CD4-positive, alpha-beta T cell (primary cell): ENCODE measurements around the gene HTT-AS. TPM values are rescaled to one million over a fixed set of nuclear protein-coding genes. Genes with fewer than 3 reads are reported as not detected.

Source experiments
- ATAC-seq: fragments of 200-7000 bp; cut with Tn5 transposase; one replicate; pipeline ENCODE4 v1.10.0; 2022; ENCODE audit warnings: mild to moderate bottlenecking; ENCODE audit not compliant: poor library complexity
- CTCF ChIA-PET: fragments of 350-600 bp; sonication (Branson Sonifier 250); formaldehyde crosslinking; loops from one replicate; lab custom pipeline; 2021; ENCODE audit warnings: antibody characterized with exemption, inconsistent platforms; lab: Charles Lee
- POLR2A ChIA-PET: fragments of 350-600 bp; sonication (Branson Sonifier 250); formaldehyde crosslinking; loops from one replicate; lab custom pipeline; 2021; ENCODE audit warnings: antibody characterized with exemption, inconsistent platforms; lab: Charles Lee
- DNase-seq, 14 experiments: peaks; one replicate each; pipeline ENCODE4 v3.0.0-alpha.2; 2013 to 2020; ENCODE audit warnings: mixed read lengths in 2 of 14
- H3K27ac ChIP-seq, 2 donors: one replicate each; pipeline versions ENCODE4 v1.5.1 to v1.7.0; 2013; ENCODE audit warnings: low read length in 2 of 2, low read depth in 1 of 2, mild to moderate bottlenecking in 1 of 2
- H3K27me3 ChIP-seq, 2 experiments: 1 replicate in 1 of 2; 2 replicates in 1 of 2; pipeline versions ENCODE4 v1.6.1 to v1.7.0; 2013; ENCODE audit warnings: low read length in 2 of 2, control low read depth in 1 of 2, mild to moderate bottlenecking in 1 of 2, moderate library complexity in 1 of 2; ENCODE audit not compliant: insufficient read depth in 2 of 2, control insufficient read depth in 1 of 2
- H3K36me3 ChIP-seq: one replicate; pipeline ENCODE4 v1.6.1; 2013; ENCODE audit warnings: low read length, control low read depth; ENCODE audit not compliant: insufficient read depth
- H3K4me1 ChIP-seq: one replicate; pipeline ENCODE4 v1.6.1; 2013; ENCODE audit warnings: low read length, control low read depth; ENCODE audit not compliant: insufficient read depth
- H3K4me3 ChIP-seq: one replicate; pipeline ENCODE4 v1.5.1; 2013; ENCODE audit warnings: mild to moderate bottlenecking, low read length, moderate library complexity
- H3K9me3 ChIP-seq, 2 experiments: 1 replicate in 1 of 2; 2 replicates in 1 of 2; pipeline versions ENCODE4 v1.6.1 to v1.7.0; 2013; ENCODE audit warnings: low read length in 2 of 2, mild to moderate bottlenecking in 2 of 2, control low read depth in 1 of 2, moderate library complexity in 1 of 2; ENCODE audit not compliant: control insufficient read depth in 1 of 2, insufficient read depth in 1 of 2
- H3K27ac Mint-ChIP-seq: one replicate; pipeline ENCODE4 v1.8.0; 2020; ENCODE audit warnings: mixed read lengths
- H3K27me3 Mint-ChIP-seq: one replicate; pipeline ENCODE4 v1.8.0; 2021; ENCODE audit warnings: mixed read lengths
- H3K36me3 Mint-ChIP-seq: one replicate; pipeline ENCODE4 v1.8.0; 2021; ENCODE audit warnings: low read depth, mixed read lengths
- H3K4me1 Mint-ChIP-seq: one replicate; pipeline ENCODE4 v1.8.0; 2021; ENCODE audit warnings: low read depth, mixed read lengths
- H3K4me3 Mint-ChIP-seq: one replicate; pipeline ENCODE4 v1.8.0; 2020; ENCODE audit warnings: mild to moderate bottlenecking, mixed read lengths
- H3K9me3 Mint-ChIP-seq: one replicate; pipeline ENCODE4 v1.8.0; 2020; ENCODE audit warnings: mixed read lengths
- intact Hi-C, 2 experiments: fragments of 100-400 bp; cut with DNase I in 1 of 2; cut with micrococcal nuclease in 1 of 2; formaldehyde crosslinking; loops; one replicate each; pipeline versions ENCODE4 v1.15.1 to v1.9.0; 2023 to 2025; cut with DNase I, micrococcal nuclease
- total RNA-seq, 174 experiments: library from RNA in 2 of 174; stranded (reverse) in 2 of 174; gene quantifications; one replicate each; pipeline ENCODE4 v1.2.3 and lab custom pipeline; 2021 to 2026
- TF ChIP-seq, protein P1 (sequence below): fragments of 200-600 bp; IDR thresholded peaks from one replicate; pipeline ENCODE4 v1.8.0; 2022; ENCODE audit warnings: antibody characterized with exemption, mild to moderate bottlenecking

Gene HTT-AS
- total RNA-seq, 2 experiments from 2014 or later = not detected

DNA sequence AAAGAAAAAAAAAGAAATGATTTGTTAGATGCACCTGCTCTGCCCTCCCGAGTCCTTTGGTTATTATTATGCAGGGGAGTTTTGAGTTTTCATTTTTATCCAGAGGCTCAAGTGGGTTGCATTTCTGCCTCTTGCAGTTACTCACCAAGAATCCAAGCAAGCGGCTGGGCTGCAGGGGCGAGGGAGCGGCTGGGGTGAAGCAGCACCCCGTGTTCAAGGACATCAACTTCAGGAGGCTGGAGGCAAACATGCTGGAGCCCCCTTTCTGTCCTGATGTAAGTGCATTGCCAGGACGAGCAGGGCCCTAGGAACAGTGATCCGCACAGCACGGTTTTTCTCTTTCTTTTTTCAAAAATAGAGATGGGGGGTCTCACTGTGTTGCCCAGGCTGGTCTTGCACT is 39.1 kb downstream of the HTT-AS start:
- peaks cover 12% of the 10 kb centered on the region for H3K27me3 Mint-ChIP-seq
- TF ChIP-seq, protein P1, sequence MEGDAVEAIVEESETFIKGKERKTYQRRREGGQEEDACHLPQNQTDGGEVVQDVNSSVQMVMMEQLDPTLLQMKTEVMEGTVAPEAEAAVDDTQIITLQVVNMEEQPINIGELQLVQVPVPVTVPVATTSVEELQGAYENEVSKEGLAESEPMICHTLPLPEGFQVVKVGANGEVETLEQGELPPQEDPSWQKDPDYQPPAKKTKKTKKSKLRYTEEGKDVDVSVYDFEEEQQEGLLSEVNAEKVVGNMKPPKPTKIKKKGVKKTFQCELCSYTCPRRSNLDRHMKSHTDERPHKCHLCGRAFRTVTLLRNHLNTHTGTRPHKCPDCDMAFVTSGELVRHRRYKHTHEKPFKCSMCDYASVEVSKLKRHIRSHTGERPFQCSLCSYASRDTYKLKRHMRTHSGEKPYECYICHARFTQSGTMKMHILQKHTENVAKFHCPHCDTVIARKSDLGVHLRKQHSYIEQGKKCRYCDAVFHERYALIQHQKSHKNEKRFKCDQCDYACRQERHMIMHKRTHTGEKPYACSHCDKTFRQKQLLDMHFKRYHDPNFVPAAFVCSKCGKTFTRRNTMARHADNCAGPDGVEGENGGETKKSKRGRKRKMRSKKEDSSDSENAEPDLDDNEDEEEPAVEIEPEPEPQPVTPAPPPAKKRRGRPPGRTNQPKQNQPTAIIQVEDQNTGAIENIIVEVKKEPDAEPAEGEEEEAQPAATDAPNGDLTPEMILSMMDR = no peak
- H3K27ac Mint-ChIP-seq = no peak overlapping the region
- ATAC-seq (no peak), DNase-seq (no peak)
- peaks cover 16% of the 10 kb centered on the region for H3K4me1 Mint-ChIP-seq
- Histone ChIP-seq H3K4me3 (no peak overlapping the region), H3K4me1 (peaks cover 18% of the 10 kb centered on the region), H3K27me3 (no peaks in the 10 kb centered on the region), H3K27ac (no peak overlapping the region), H3K9me3 (no peaks in the 10 kb centered on the region), H3K36me3 (no peaks in the 10 kb centered on the region)
- POLR2A ChIA-PET = no interaction called here
- H3K36me3 Mint-ChIP-seq = no peaks in the 10 kb centered on the region
- H3K9me3 Mint-ChIP-seq = no peaks in the 10 kb centered on the region
- intact Hi-C loops = loop anchor here (5.0 kb wide), 2 partner anchors 58 to 73 kb away; partner anchors contain the start of genes GRK4 (in 2 of the 2) and NOP14 (in 2 of the 2)
- CTCF ChIA-PET = no interaction called here
- no peak overlapping the region for H3K4me3 Mint-ChIP-seq

DNA sequence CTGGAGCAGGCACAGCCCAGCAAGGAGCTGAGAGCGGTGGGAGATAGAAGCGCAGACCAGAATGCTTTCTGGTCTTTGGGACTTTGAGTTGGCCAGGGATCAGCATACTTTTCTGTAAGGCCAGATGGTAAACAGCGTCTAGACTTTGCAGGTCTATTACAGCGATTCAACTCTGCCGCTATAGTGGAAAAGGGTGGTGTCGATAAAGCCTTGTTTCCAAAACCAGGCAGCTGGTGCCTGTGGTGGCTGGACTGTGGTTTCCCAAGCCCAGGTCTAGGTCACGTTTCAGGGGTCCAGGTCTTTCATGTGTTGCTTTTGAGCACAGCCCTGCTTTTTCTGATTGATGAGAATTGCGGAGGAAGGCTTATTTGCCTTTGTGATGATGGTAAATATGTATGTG is 40.1 kb downstream of the HTT-AS start:
- TF ChIP-seq, protein P1 = no peak
- no peak for ATAC-seq
- Mint-ChIP-seq H3K36me3 (no peaks in the 10 kb centered on the region), H3K4me1 (peaks cover 16% of the 10 kb centered on the region), H3K27me3 (peaks cover 12% of the 10 kb centered on the region), H3K9me3 (no peaks in the 10 kb centered on the region), H3K27ac (no peak overlapping the region), H3K4me3 (no peak overlapping the region)
- H3K9me3 ChIP-seq = no peaks in the 10 kb centered on the region
- peaks cover 18% of the 10 kb centered on the region for H3K4me1 ChIP-seq
- POLR2A ChIA-PET = no interaction called here
- H3K36me3 ChIP-seq = no peaks in the 10 kb centered on the region
- H3K4me3 ChIP-seq = no peak overlapping the region
- H3K27ac ChIP-seq = no peak overlapping the region
- intact Hi-C loops = no loop called here
- DNase-seq = no peak
- CTCF ChIA-PET = no interaction called here
- H3K27me3 ChIP-seq = no peaks in the 10 kb centered on the region

GRCh38 chr4:3031357-3032082 is 42.8 kb downstream of the HTT-AS start:
- Histone ChIP-seq H3K4me3 (no peak overlapping the region), H3K36me3 (no peaks in the 10 kb centered on the region), H3K4me1 (no peaks in the 10 kb centered on the region), H3K27me3 (no peaks in the 10 kb centered on the region), H3K27ac (no peak overlapping the region), H3K9me3 (no peaks in the 10 kb centered on the region)
- intact Hi-C loops = no loop called here
- no peaks in the 10 kb centered on the region for H3K27me3 Mint-ChIP-seq
- ATAC-seq = no peak
- no peaks in the 10 kb centered on the region for H3K9me3 Mint-ChIP-seq
- H3K4me3 Mint-ChIP-seq = no peak overlapping the region
- TF ChIP-seq, protein P1 = no peak
- DNase-seq = no peak
- no peaks in the 10 kb centered on the region for H3K4me1 Mint-ChIP-seq
- POLR2A ChIA-PET = no interaction called here
- CTCF ChIA-PET = no interaction called here
- no peak overlapping the region for H3K27ac Mint-ChIP-seq
- no peaks in the 10 kb centered on the region for H3K36me3 Mint-ChIP-seq
